ENCODE data around the gene NT5DC3. TPM values are rescaled to one million over a fixed set of nuclear protein-coding genes. Genes with fewer than 3 reads are reported as not detected.
A peak's percentile ranks its signal among the peaks of the same experiment; 100 is the strongest.

The NT5DC3 gene
- total and polyA plus RNA-seq, 9 of the 15 experiments (the other 6 are each of a cell fraction or from before 2014, with no cell fraction given), result 6.3 to 33.5 (median 24.5) TPM

- TF ChIP-seq RREB1 (CRISPR knock-in tag; IDR thresholded peaks at IDR 0.05), result no peak
- 0 out of 2 replicates have a peak, but pooled peaks have one; percentile 10 for TF ChIP-seq FOXP4 (CRISPR knock-in tag; IDR thresholded peaks at IDR 0.05; ENCODE audit: borderline replicate concordance)
- no peak for TF ChIP-seq KLF13 (tag; IDR thresholded peaks at IDR 0.05; ENCODE audit: borderline replicate concordance, low read depth)
- TF ChIP-seq CREBBP (IDR thresholded peaks at IDR 0.05; ENCODE audit: low read depth, low read length), result no peak
- no peak for TF ChIP-seq ZNF165 (CRISPR knock-in tag; IDR thresholded peaks at IDR 0.05; ENCODE audit: borderline replicate concordance)
- no peak for TF ChIP-seq BRD9 (IDR thresholded peaks at IDR 0.05; ENCODE audit: low read depth, partially characterized antibody)
- TF ChIP-seq THRA (IDR thresholded peaks at IDR 0.05), result no peak
- TF ChIP-seq CHCHD3 (CRISPR knock-in tag; IDR thresholded peaks at IDR 0.05), result no peak
- TF ChIP-seq MBD2 (IDR thresholded peaks at IDR 0.05; ENCODE audit: borderline replicate concordance, low read depth), result 0 out of 2 replicates have a peak, but pooled peaks have one; percentile 37
- TF ChIP-seq FOXM1 (IDR thresholded peaks at IDR 0.05; ENCODE audit: low read depth), result no peak
- 0 out of 2 replicates have a peak, but pooled peaks have one; percentile 44 for TF ChIP-seq FOXM1 (CRISPR knock-in tag; IDR thresholded peaks at IDR 0.05; ENCODE audit: low read depth)
- TF ChIP-seq USF1 (CRISPR knock-in tag; IDR thresholded peaks at IDR 0.05), result peak; percentile 81
- no peak for TF ChIP-seq ZNF133 (CRISPR knock-in tag; IDR thresholded peaks at IDR 0.05)
- no peak for TF ChIP-seq IFI16 (CRISPR knock-in tag; IDR thresholded peaks at IDR 0.05)
- no peak for TF ChIP-seq GTF2F1 (IDR thresholded peaks at IDR 0.05; ENCODE audit: low read depth, low read length)
- TF ChIP-seq ZEB2 (IDR thresholded peaks at IDR 0.05), result no peak
- no peak for TF ChIP-seq TRIM24 (IDR thresholded peaks at IDR 0.05)
These were observed at the start of gene NT5DC3 (continued) for GRCh38 chr12:103840876-103841689.
